ENCODE results near the gene SPRR5.

SPRR5 gene

DNA sequence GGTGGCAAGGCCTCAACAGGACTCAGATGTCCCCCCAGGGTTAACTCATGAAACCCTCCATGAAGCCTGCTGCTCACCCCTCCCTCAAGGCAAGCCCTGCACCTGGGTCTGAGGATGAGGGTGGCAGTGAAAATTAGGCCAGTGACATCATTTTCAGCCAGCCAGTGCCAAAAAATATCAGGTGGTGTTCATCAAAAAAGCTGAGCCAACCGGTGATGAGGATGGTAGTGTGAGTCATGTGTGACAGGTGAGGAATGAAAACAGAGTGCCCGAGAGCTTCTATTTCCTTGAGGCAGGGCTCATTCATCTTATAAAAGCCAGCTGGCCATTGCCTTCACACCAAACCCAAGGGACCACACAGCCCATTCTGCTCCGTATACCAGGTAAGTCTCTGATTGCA, 36.7 kb downstream of the SPRR5 start, which contains the start of gene SPRR1A:
Gene SPRR1A (plus strand): TSS at position 339 of the 400 bp plus-strand sequence. CDS start 1,150 bp downstream, outside the sequence.
- H4K12ac ChIP-seq (ENCODE audit: low read depth, low read length): no peak within 1 kb of the TSS
- H3K23ac ChIP-seq (ENCODE audit: low read length): no peak within 1 kb of the TSS
- no peak within 1 kb of the TSS for H2AK5ac ChIP-seq (ENCODE audit: low read length)
- no peak within 1 kb of the TSS for H3K4ac ChIP-seq (ENCODE audit: low read depth, low read length)
- no peak within 1 kb of the TSS for H2BK12ac ChIP-seq (ENCODE audit: low read length)
- no peaks in the 10 kb centered on the region for H3K36me3 ChIP-seq (ENCODE audit: control insufficient read depth in 1 of 2, insufficient read depth in 2 of 2, low read length in 2 of 2)
- no peak for DNase-seq
- H3K9me3 ChIP-seq (ENCODE audit: insufficient read depth, low read depth, low read length): peaks cover 2% of the 10 kb centered on the region
- no peak within 1 kb of the TSS for H2BK5ac ChIP-seq (ENCODE audit: low read depth, low read length, poor library complexity)
- no peak within 1 kb of the TSS for H3K4me2 ChIP-seq (ENCODE audit: low read length)
- no CpG with 5 or more reads among the region's 3 CpGs for WGBS (ENCODE audit: extremely low coverage, insufficient coverage, insufficient read length)
- H3K27ac ChIP-seq (ENCODE audit: low read depth, low read length): no peak within 1 kb of the TSS
- H3K4me1 ChIP-seq (ENCODE audit: control insufficient read depth in 1 of 2, insufficient read depth in 2 of 2, low read length in 2 of 2): no peaks in the 10 kb centered on the region
- H3K79me1 ChIP-seq (ENCODE audit: low read length): no peaks in the 10 kb centered on the region
- H2AFZ ChIP-seq (ENCODE audit: insufficient read depth, low read length, poor library complexity): no peak within 1 kb of the TSS
- no peak within 1 kb of the TSS for H3K4me3 ChIP-seq (ENCODE audit: low read depth, low read length)
- H3K27me3 ChIP-seq (ENCODE audit: insufficient read depth, low read length): no peaks in the 10 kb centered on the region
- H3K18ac ChIP-seq (ENCODE audit: low read length): no peak within 1 kb of the TSS
- H2BK120ac ChIP-seq (ENCODE audit: insufficient read depth, low read length, poor library complexity): no peak within 1 kb of the TSS
- H3K79me2 ChIP-seq (ENCODE audit: control insufficient read depth, insufficient read depth, low read length, poor library complexity): no peaks in the 10 kb centered on the region
- H4K8ac ChIP-seq (ENCODE audit: low read depth, low read length): no peak within 1 kb of the TSS
- no peak within 1 kb of the TSS for H3K14ac ChIP-seq (ENCODE audit: low read length)
- H3K9ac ChIP-seq (ENCODE audit: low read length): no peak within 1 kb of the TSS
- H4K91ac ChIP-seq (ENCODE audit: low read depth, low read length): no peak within 1 kb of the TSS

DNA sequence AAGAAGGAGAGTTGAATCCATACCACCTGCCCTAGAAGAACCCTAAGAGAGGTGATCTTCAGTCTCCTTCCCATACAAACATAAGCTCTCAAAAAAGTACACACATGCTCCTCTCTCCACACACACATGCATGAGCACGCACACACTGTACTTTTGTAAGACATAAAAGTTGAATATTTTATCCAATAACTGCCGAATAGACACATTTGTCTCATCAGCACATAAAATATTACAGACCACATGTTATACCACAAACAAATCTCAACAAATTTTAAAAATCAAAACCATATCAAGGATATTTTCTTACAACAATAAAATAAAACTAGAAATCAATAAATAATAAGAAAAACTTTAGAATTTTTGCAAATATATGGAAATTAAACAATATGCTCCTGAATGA, 39.6 kb downstream of the SPRR5 start:
- Histone ChIP-seq H3K9me3 (ENCODE audit: insufficient read depth, low read depth, low read length) (peaks cover 2% of the 10 kb centered on the region), H3K4me3 (ENCODE audit: low read depth, low read length) (no peak overlapping the region), H3K23ac (ENCODE audit: low read length) (no peak overlapping the region), H3K79me2 (ENCODE audit: control insufficient read depth, insufficient read depth, low read length, poor library complexity) (no peaks in the 10 kb centered on the region), H3K14ac (ENCODE audit: low read length) (no peak overlapping the region), H3K27me3 (ENCODE audit: insufficient read depth, low read length) (no peaks in the 10 kb centered on the region), H3K4me2 (ENCODE audit: low read length) (no peak overlapping the region), H4K91ac (ENCODE audit: low read depth, low read length) (no peak overlapping the region), H2BK120ac (ENCODE audit: insufficient read depth, low read length, poor library complexity) (no peak overlapping the region), H2AFZ (ENCODE audit: insufficient read depth, low read length, poor library complexity) (no peak overlapping the region), H2BK5ac (ENCODE audit: low read depth, low read length, poor library complexity) (no peak overlapping the region), H4K8ac (ENCODE audit: low read depth, low read length) (no peak overlapping the region), H3K18ac (ENCODE audit: low read length) (no peak overlapping the region), H3K79me1 (ENCODE audit: low read length) (no peaks in the 10 kb centered on the region), H3K4ac (ENCODE audit: low read depth, low read length) (no peak overlapping the region), H3K4me1 (ENCODE audit: control insufficient read depth in 1 of 2, insufficient read depth in 2 of 2, low read length in 2 of 2) (no peaks in the 10 kb centered on the region), H4K12ac (ENCODE audit: low read depth, low read length) (no peak overlapping the region), H2AK5ac (ENCODE audit: low read length) (no peak overlapping the region), H2BK12ac (ENCODE audit: low read length) (no peak overlapping the region), H3K9ac (ENCODE audit: low read length) (no peak overlapping the region), H3K27ac (ENCODE audit: low read depth, low read length) (no peak overlapping the region), H3K36me3 (ENCODE audit: control insufficient read depth in 1 of 2, insufficient read depth in 2 of 2, low read length in 2 of 2) (no peaks in the 10 kb centered on the region)
- WGBS (ENCODE audit: extremely low coverage, insufficient coverage, insufficient read length): no CpG with 5 or more reads among the region's 2 CpGs
- DNase-seq: no peak

DNA sequence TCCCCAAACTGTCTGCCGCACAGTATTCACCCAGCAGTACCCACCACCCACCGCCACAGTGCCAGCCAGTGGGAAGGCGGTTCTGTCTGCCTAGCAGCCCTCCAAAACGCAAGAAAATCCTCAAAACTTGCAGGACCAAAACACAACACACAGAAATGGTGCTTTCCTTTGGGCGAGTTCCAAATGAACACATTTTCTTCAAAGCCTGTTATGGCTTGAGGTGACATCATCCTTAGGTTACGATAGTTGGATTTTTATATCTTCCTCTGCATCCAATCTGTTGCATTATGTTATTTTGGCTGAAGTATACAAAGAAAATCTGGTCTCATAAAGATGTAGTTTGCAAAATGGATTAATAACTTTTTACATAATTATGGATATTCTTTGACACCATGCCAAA, 46.2 kb downstream of the SPRR5 start:
- WGBS (ENCODE audit: extremely low coverage, insufficient coverage, insufficient read length): no CpG with 5 or more reads among the region's 6 CpGs
- no peaks in the 10 kb centered on the region for H3K79me2 ChIP-seq (ENCODE audit: control insufficient read depth, insufficient read depth, low read length, poor library complexity)
- H2BK12ac ChIP-seq (ENCODE audit: low read length): no peak overlapping the region
- no peak overlapping the region for H2AK5ac ChIP-seq (ENCODE audit: low read length)
- H2AFZ ChIP-seq (ENCODE audit: insufficient read depth, low read length, poor library complexity): no peak overlapping the region
- H4K12ac ChIP-seq (ENCODE audit: low read depth, low read length): no peak overlapping the region
- H4K8ac ChIP-seq (ENCODE audit: low read depth, low read length): no peak overlapping the region
- H3K14ac ChIP-seq (ENCODE audit: low read length): no peak overlapping the region
- no peak overlapping the region for H3K9ac ChIP-seq (ENCODE audit: low read length)
- H3K27me3 ChIP-seq (ENCODE audit: insufficient read depth, low read length): no peaks in the 10 kb centered on the region
- no peak for DNase-seq
- H3K9me3 ChIP-seq (ENCODE audit: insufficient read depth, low read depth, low read length): peaks cover 1% of the 10 kb centered on the region
- no peak overlapping the region for H3K27ac ChIP-seq (ENCODE audit: low read depth, low read length)
- H3K4me2 ChIP-seq (ENCODE audit: low read length): no peak overlapping the region
- no peaks in the 10 kb centered on the region for H3K36me3 ChIP-seq (ENCODE audit: control insufficient read depth in 1 of 2, insufficient read depth in 2 of 2, low read length in 2 of 2)
- H3K18ac ChIP-seq (ENCODE audit: low read length): no peak overlapping the region
- H3K4me1 ChIP-seq (ENCODE audit: control insufficient read depth in 1 of 2, insufficient read depth in 2 of 2, low read length in 2 of 2): peaks cover 4 to 10% of the 10 kb centered on the region in 2 experiments
- H2BK120ac ChIP-seq (ENCODE audit: insufficient read depth, low read length, poor library complexity): no peak overlapping the region
- no peak overlapping the region for H2BK5ac ChIP-seq (ENCODE audit: low read depth, low read length, poor library complexity)
- no peak overlapping the region for H4K91ac ChIP-seq (ENCODE audit: low read depth, low read length)
- H3K4me3 ChIP-seq (ENCODE audit: low read depth, low read length): no peak overlapping the region
- H3K79me1 ChIP-seq (ENCODE audit: low read length): no peaks in the 10 kb centered on the region
- H3K23ac ChIP-seq (ENCODE audit: low read length): no peak overlapping the region
- no peak overlapping the region for H3K4ac ChIP-seq (ENCODE audit: low read depth, low read length)

DNA sequence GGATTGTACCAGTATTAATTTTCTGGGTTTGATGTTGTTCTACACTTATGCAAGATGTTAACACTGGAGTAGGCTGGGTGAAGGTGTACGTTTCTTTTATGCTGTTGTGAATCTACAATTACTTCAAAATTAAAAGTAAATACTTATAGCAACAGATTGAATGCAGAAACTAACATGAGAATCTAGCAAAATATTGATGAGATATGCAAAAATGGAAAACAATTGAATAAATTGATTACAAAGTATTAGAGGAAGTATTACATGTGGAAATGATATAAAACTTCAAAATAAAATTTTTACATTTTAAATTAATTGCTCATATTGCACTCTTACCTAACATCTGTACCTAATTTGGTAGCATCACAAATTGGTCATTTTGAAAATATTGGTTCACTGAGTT, 48.8 kb downstream of the SPRR5 start:
- no peak overlapping the region for H3K9ac ChIP-seq (ENCODE audit: low read length)
- no peak overlapping the region for H2BK12ac ChIP-seq (ENCODE audit: low read length)
- H4K8ac ChIP-seq (ENCODE audit: low read depth, low read length): no peak overlapping the region
- no peak overlapping the region for H3K27ac ChIP-seq (ENCODE audit: low read depth, low read length)
- WGBS (ENCODE audit: extremely low coverage, insufficient coverage, insufficient read length): no CpG with 5 or more reads among the region's 1 CpG
- H2BK120ac ChIP-seq (ENCODE audit: insufficient read depth, low read length, poor library complexity): no peak overlapping the region
- no peak overlapping the region for H3K23ac ChIP-seq (ENCODE audit: low read length)
- no peak overlapping the region for H3K4me3 ChIP-seq (ENCODE audit: low read depth, low read length)
- no peaks in the 10 kb centered on the region for H3K36me3 ChIP-seq (ENCODE audit: control insufficient read depth in 1 of 2, insufficient read depth in 2 of 2, low read length in 2 of 2)
- H3K18ac ChIP-seq (ENCODE audit: low read length): no peak overlapping the region
- H3K9me3 ChIP-seq (ENCODE audit: insufficient read depth, low read depth, low read length): peaks cover 1% of the 10 kb centered on the region
- no peak overlapping the region for H3K14ac ChIP-seq (ENCODE audit: low read length)
- H3K27me3 ChIP-seq (ENCODE audit: insufficient read depth, low read length): no peaks in the 10 kb centered on the region
- H3K79me2 ChIP-seq (ENCODE audit: control insufficient read depth, insufficient read depth, low read length, poor library complexity): no peaks in the 10 kb centered on the region
- peaks cover 12 to 17% of the 10 kb centered on the region in 2 experiments for H3K4me1 ChIP-seq (ENCODE audit: control insufficient read depth in 1 of 2, insufficient read depth in 2 of 2, low read length in 2 of 2)
- H2AK5ac ChIP-seq (ENCODE audit: low read length): no peak overlapping the region
- DNase-seq: no peak
- no peak overlapping the region for H3K4me2 ChIP-seq (ENCODE audit: low read length)
- no peak overlapping the region for H4K12ac ChIP-seq (ENCODE audit: low read depth, low read length)
- H3K79me1 ChIP-seq (ENCODE audit: low read length): no peaks in the 10 kb centered on the region
- no peak overlapping the region for H2AFZ ChIP-seq (ENCODE audit: insufficient read depth, low read length, poor library complexity)
- no peak overlapping the region for H2BK5ac ChIP-seq (ENCODE audit: low read depth, low read length, poor library complexity)
- H3K4ac ChIP-seq (ENCODE audit: low read depth, low read length): no peak overlapping the region
- no peak overlapping the region for H4K91ac ChIP-seq (ENCODE audit: low read depth, low read length)

All from trophoblast cell (in vitro differentiated cells and primary cell).